GM18868 (cell line): ENCODE data around the gene NT5C1A.

Experiments
- ATAC-seq: cut with Tn5 transposase; IDR thresholded peaks from one replicate; pipeline ENCODE4 v1.9.1; 2021; ENCODE audit warnings: mild to moderate bottlenecking, moderate library complexity; ENCODE audit not compliant: unreplicated experiment

The NT5C1A gene

GRCh38 chr1:39690225-39690624 lies 18.3 kb upstream of the NT5C1A start:
- no peak for ATAC-seq

- no peak for ATAC-seq
These were observed 17.7 kb upstream of the NT5C1A start for GRCh38 chr1:39689635-39690034.

GRCh38 chr1:39689214-39689613 lies 17.3 kb upstream of the NT5C1A start:
- no peak for ATAC-seq

GRCh38 chr1:39688706-39689105 lies 16.8 kb upstream of the NT5C1A start:
- no peak for ATAC-seq

- no peak for ATAC-seq
These were observed 15.3 kb upstream of the NT5C1A start for GRCh38 chr1:39687243-39687642.

- no peak for ATAC-seq
These were observed 13.2 kb upstream of the NT5C1A start for GRCh38 chr1:39685071-39685470.

GRCh38 chr1:39684313-39684664 lies 12.4 kb upstream of the NT5C1A start:
- no peak for ATAC-seq

DNA sequence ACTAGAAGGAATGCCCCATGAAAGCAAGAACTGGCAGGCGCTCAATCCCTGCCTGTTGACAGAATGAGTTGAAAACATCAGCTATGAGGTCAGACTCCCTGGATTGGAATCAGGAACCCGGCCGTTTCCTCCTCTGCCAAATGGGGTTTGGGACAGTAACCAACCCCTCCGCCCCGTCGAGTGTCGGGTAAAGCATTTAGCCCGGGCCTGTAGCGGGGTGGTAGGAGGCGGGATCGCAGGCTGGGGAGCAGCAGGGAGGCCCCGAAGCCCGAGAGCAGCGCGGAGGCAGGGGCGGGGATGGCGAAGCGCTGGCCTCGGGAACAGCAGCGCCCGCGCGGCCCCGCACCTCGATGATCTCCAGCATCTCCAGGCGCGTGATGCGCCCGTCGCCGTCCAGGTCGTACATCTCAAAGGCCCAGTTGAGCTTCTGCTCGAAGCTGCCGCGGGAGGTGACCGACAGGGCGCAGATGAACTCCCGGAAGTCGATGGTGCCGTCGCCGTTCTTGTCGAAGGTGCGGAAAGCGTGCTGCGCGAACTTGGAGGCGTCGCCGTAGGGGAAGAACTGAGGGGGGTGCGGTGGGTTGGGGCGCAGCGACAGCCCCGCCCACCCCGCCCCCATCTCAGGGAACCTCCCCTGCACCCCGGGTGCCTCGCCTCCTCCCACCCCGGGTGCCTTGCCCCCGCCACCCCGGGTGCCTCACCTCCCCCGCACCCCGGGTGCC lies 11.8 kb upstream of the NT5C1A start:
- ATAC-seq, result no peak

DNA sequence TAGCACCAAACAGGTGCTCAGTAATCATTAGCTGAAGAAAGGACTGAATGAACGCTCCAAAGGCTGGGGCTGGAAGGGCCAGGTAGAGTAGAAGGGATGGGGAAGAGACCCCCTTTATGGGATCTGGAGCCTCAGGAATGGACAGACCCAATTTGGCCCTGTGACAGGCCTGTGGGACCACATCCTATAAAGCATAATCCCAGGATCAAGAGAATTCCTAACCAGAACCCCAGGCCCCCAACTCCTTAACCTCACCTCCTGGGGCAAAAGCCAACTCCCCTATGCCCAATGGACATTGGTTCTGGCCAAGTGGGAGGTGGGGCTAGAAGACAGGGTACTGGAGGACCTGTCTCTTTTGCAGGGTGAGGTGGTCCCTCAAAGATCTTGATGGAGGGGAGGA lies 10.1 kb upstream of the NT5C1A start:
- no peak for ATAC-seq

GRCh38 chr1:39681294-39681693 lies 9.4 kb upstream of the NT5C1A start:
- no peak for ATAC-seq

- no peak for ATAC-seq
These were observed 8.8 kb upstream of the NT5C1A start for GRCh38 chr1:39680751-39681150.

DNA sequence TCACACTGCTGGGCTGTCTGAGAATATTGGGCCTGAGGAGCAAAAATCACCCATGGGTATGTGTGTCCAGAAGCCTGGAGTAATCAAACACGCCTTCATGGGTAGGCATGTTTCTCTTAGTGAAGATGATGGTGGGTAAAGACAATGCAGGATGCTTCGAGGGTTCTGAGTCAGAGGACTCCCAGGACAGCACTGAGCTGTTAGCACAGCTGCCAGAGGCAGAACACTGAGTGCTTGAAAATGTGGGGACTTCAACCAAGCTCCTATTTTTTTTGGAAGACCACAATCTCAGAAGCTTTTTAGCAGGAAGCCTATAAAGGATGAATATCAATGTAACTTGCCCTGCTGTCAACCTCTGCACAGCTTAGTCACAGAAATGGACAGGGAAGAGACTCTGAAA lies 7.9 kb upstream of the NT5C1A start:
- ATAC-seq, result no peak

DNA sequence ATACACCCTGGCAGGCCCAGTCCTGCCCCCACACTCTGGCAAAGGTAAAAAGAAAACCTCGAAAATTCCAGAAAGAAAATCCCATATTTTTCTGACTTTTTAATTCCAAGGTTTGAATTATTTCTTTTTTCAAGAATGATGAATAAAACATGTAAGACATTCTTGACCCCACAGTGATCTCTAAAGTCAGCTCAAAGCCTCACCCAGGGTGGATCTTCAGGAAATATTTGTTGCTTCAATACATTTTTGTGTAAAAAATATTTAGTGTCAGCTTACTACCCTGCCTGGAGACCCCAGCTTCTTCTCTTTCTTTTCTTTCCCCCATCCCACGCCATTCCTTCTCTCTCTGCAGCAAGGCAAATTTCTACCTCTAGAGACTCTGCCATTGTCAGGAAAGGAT lies 7.0 kb upstream of the NT5C1A start:
- ATAC-seq, result no peak

DNA sequence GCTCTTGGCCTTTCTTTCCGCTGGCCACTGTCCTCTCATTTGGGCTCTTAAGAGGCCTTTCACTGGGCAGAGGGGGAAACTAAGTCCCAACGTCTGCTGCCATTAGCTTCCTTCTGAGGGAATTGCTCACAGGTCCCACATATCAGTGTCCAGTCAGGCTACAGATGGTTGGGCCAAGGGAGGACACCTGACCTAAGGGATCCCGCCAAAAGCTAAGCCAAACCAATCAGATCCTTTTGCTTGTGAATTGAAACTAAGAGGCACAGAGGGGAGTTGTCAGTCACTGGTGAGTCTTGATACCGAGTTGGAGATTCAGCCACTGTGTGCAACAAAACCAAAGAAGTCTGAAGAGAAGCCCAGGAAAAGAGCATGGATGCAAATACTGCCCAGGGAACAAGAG lies 5.7 kb upstream of the NT5C1A start:
- no peak for ATAC-seq

DNA sequence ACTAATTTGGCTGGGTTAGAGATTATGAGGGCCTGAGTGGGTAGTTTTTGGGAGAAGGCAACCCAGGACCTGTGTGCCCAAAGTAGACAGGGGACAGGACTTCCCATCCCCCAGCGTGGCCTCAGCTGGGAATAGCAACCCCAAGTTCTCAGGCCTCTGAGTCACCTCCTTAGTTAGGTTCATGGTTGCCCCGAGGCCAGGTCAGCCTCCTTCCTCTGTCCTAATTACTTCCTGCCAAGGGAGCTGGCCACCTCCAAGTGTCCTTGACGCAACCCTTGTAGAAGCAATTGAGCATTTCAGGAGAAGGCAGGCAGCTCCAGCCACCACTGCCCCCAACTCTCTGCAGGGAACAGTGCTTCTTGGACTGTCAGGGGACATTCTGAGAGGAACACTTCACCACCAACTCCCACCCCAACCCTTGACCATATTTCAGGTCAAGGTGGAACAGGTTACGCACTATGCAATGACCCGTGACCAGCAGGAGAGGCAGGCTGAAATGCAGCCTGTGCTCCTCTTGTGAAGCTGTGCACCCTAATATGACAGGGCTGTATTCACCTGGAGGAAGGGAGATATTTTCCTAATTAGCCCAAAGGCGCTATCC lies 5.1 kb upstream of the NT5C1A start:
- no peak for ATAC-seq

- no peak for ATAC-seq
These were observed 3.3 kb upstream of the NT5C1A start for GRCh38 chr1:39675220-39675619.

GRCh38 chr1:39673215-39673614 lies 1.3 kb upstream of the NT5C1A start:
- no peak for ATAC-seq

DNA sequence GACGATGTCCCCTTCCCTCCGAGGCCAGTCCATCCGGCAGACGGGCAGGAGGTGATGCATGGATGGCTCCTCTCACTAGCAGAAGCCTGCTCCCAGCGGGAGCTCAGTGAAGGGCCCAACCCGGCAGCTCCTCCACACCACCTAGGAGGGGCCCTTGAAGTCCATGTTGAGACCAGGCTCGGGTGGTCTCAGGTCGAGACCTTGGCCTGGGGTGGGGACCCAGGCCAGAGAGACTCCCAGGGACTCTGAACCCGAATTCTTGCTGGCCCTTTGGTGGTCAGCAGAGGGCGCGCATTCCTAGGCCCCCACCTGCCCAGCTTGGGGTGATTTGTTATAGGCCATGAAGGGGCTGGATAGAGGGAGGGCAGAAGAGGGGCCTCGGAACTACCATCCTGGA lies 642 bp upstream of the NT5C1A start:
- no peak for ATAC-seq

GRCh38 chr1:39671433-39671792 lies 494 bp downstream of the NT5C1A start:
- ATAC-seq, result no peak

GRCh38 chr1:39670689-39671088 lies 1.2 kb downstream of the NT5C1A start:
- ATAC-seq, result no peak

- ATAC-seq, result no peak
These were observed 3.0 kb downstream of the NT5C1A start for GRCh38 chr1:39668894-39669293.

GRCh38 chr1:39668111-39668510 lies 3.8 kb downstream of the NT5C1A start:
- no peak for ATAC-seq

DNA sequence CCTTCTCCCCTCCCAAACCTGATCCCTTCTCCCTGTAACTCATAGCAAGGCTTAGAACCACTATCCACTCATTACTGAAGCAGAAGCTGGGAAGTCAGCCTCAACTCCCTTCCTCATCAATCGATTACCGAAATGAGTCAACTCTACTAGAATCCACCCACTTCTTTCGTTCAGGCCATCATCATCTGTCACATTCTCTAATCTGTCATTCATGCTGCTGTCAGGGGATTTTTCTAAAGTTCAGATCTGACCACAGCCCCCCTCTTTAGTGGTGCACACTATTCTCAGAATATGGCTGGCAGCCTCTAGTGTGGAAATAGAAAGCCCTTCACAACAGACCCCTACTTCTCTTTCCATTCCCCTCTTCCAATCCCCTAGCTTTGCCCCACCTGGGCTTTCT lies 5.1 kb downstream of the NT5C1A start:
- ATAC-seq, result peak; percentile 89
